GM18870 (cell line): Measurements from ENCODE around the gene GINS1.

Experiments
- ATAC-seq: cut with Tn5 transposase; IDR thresholded peaks from one replicate; pipeline ENCODE4 v1.9.1; 2021; ENCODE audit warnings: moderate library complexity; ENCODE audit not compliant: unreplicated experiment

GINS1 gene

GRCh38 chr20:25493137-25493536 is 85.7 kb downstream of the GINS1 start:
- no peak for ATAC-seq

GRCh38 chr20:25493748-25494505 is 86.5 kb downstream of the GINS1 start:
- no peak for ATAC-seq

- no peak for ATAC-seq
Observed at GRCh38 chr20:25494506-25495188, 87.2 kb downstream of the GINS1 start.

GRCh38 chr20:25495189-25495824 is 87.8 kb downstream of the GINS1 start:
- ATAC-seq = no peak

GRCh38 chr20:25496165-25496967 is 88.9 kb downstream of the GINS1 start:
- no peak for ATAC-seq

- ATAC-seq = no peak
Observed at GRCh38 chr20:25496968-25497401, 89.5 kb downstream of the GINS1 start.

- ATAC-seq = no peak
Observed at GRCh38 chr20:25497586-25498279, 90.3 kb downstream of the GINS1 start.
